IPS-NIHi11 (cell line): ENCODE results near the gene NPFFR2.
"Not testable (repeated sequence)": the region's sequence is repeated elsewhere in the genome, so short reads cannot be mapped to it uniquely, and the experiment has no call there.

Experiments
- DNase-seq: peaks from one replicate; pipeline ENCODE4 v3.0.0; 2012; ENCODE audit warnings: mixed read lengths, low spot score

NPFFR2 gene

GRCh38 chr4:72031868-72032608 lies at the start of gene NPFFR2:
Gene NPFFR2 (plus strand): TSS chr4:72032000. CDS start chr4:72128592, 96,592 bp downstream.
- peak; percentile 64 for DNase-seq

- no peak for DNase-seq
Measured at GRCh38 chr4:71992571-71993312, 39.1 kb upstream of the NPFFR2 start.

GRCh38 chr4:71994559-71994958 lies 37.2 kb upstream of the NPFFR2 start:
- no peak for DNase-seq

GRCh38 chr4:71995297-71995696 lies 36.5 kb upstream of the NPFFR2 start:
- DNase-seq = no peak

GRCh38 chr4:72006586-72006985 lies 25.2 kb upstream of the NPFFR2 start:
- DNase-seq = no peak

GRCh38 chr4:72011906-72012305 lies 19.9 kb upstream of the NPFFR2 start:
- DNase-seq = no peak

- DNase-seq = no peak
Measured at GRCh38 chr4:72016011-72016410, 15.8 kb upstream of the NPFFR2 start.

- no peak for DNase-seq
Measured at GRCh38 chr4:72019688-72020087, 12.1 kb upstream of the NPFFR2 start.

GRCh38 chr4:72022553-72022952 lies 9.2 kb upstream of the NPFFR2 start:
- no peak for DNase-seq

- no peak for DNase-seq
Measured at GRCh38 chr4:72055566-72055965, 23.8 kb downstream of the NPFFR2 start.

- no peak for DNase-seq
Measured at GRCh38 chr4:72063726-72064125, 31.9 kb downstream of the NPFFR2 start.

- no peak for DNase-seq
Measured at GRCh38 chr4:72067051-72067450, 35.3 kb downstream of the NPFFR2 start.

- DNase-seq = no peak
Measured at GRCh38 chr4:72073816-72074215, 42.0 kb downstream of the NPFFR2 start.

- DNase-seq = no peak
Measured at GRCh38 chr4:72076562-72076961, 44.8 kb downstream of the NPFFR2 start.

- DNase-seq = no peak
Measured at GRCh38 chr4:72077346-72077745, 45.5 kb downstream of the NPFFR2 start.

GRCh38 chr4:72084587-72085011 lies 52.8 kb downstream of the NPFFR2 start:
- DNase-seq = no peak

GRCh38 chr4:72090606-72091005 lies 58.8 kb downstream of the NPFFR2 start:
- DNase-seq = not testable (repeated sequence)

- no peak for DNase-seq
Measured at GRCh38 chr4:72094059-72094797, 62.4 kb downstream of the NPFFR2 start.

- DNase-seq = no peak
Measured at GRCh38 chr4:72107456-72107855, 75.7 kb downstream of the NPFFR2 start.

- DNase-seq = no peak
Measured at GRCh38 chr4:72109364-72109763, 77.6 kb downstream of the NPFFR2 start.

- no peak for DNase-seq
Measured at GRCh38 chr4:72109959-72110497, 78.2 kb downstream of the NPFFR2 start.

GRCh38 chr4:72110886-72111285 lies 79.1 kb downstream of the NPFFR2 start:
- DNase-seq = no peak
